HEK293 (cell line): Measurements from ENCODE around the gene NEMP2.

Experiments
- CTCF ChIA-PET: fragments of 350-600 bp; formaldehyde crosslinking; extraction: SDS; loops from one replicate; lab custom pipeline; 2021; ENCODE audit warnings: antibody characterized with exemption; lab: Yijun Ruan, JAX
- POLR2A ChIA-PET: fragments of 300-600 bp; formaldehyde crosslinking; extraction: SDS; loops from one replicate; lab custom pipeline; 2020; ENCODE audit warnings: antibody characterized with exemption, inconsistent platforms; lab: Yijun Ruan, JAX
- H3K27ac ChIP-seq: fragments of 200-500 bp; sonication (Bioruptor generic); 2 replicates; pipeline ENCODE4 v1.5.1; 2014; ENCODE audit warnings: low read depth, low read length, control low read depth, inconsistent platforms; ENCODE audit errors: extremely low read depth
- H3K36me3 ChIP-seq, 2 experiments: fragments of 200-500 bp in 1 of 2; sonication (Bioruptor generic) in 1 of 2; 1 replicate in 1 of 2; 2 replicates in 1 of 2; pipeline ENCODE4 v1.5.1; 2014 to 2017; ENCODE audit warnings: inconsistent platforms in 2 of 2, low read length in 2 of 2; ENCODE audit not compliant: control insufficient read depth in 2 of 2, insufficient read depth in 1 of 2
- H3K4me1 ChIP-seq: fragments of 200-500 bp; sonication (Bioruptor generic); 2 replicates; pipeline ENCODE4 v1.5.1; 2014; ENCODE audit warnings: mild to moderate bottlenecking, low read length, inconsistent platforms; ENCODE audit not compliant: control insufficient read depth, insufficient read depth
- H3K4me3 ChIP-seq: 2 replicates; pipeline ENCODE4 v1.5.1; 2011; ENCODE audit warnings: low read depth, mild to moderate bottlenecking, control low read depth, low read length, moderate library complexity
- H3K9me3 ChIP-seq: fragments of 200-500 bp; sonication (Bioruptor generic); 2 replicates; pipeline ENCODE4 v1.5.1; 2014; ENCODE audit warnings: low read depth, low read length, inconsistent platforms; ENCODE audit not compliant: control insufficient read depth, insufficient read depth
- KLF16 ChIP-seq: fragments of 450-650 bp; formaldehyde crosslinking; IDR thresholded peaks from 2 replicates; pipeline ENCODE4 v1.5.1; 2017; ENCODE audit warnings: missing biosample characterization, missing genetic modification characterization
- SP3 ChIP-seq: fragments of 450-650 bp; formaldehyde crosslinking; IDR thresholded peaks from 2 replicates; pipeline ENCODE4 v1.5.1; 2016; ENCODE audit warnings: missing biosample characterization, missing genetic modification characterization
- SP7 ChIP-seq: fragments of 450-650 bp; formaldehyde crosslinking; IDR thresholded peaks from 2 replicates; pipeline ENCODE4 v1.5.1; 2016; ENCODE audit warnings: missing biosample characterization, missing genetic modification characterization
- ZBTB17 ChIP-seq: fragments of 450-650 bp; formaldehyde crosslinking; IDR thresholded peaks from 2 replicates; pipeline ENCODE4 v1.5.1; 2016; ENCODE audit warnings: missing biosample characterization, missing genetic modification characterization
- ZBTB21 ChIP-seq: fragments of 450-650 bp; formaldehyde crosslinking; IDR thresholded peaks from 2 replicates; pipeline ENCODE4 v1.5.1; 2017; ENCODE audit warnings: missing biosample characterization, missing genetic modification characterization
- ZEB2 ChIP-seq: fragments of 450-650 bp; formaldehyde crosslinking; IDR thresholded peaks from 2 replicates; pipeline ENCODE4 v1.5.1; 2016; ENCODE audit warnings: missing biosample characterization, missing genetic modification characterization
- ZNF184 ChIP-seq: fragments of 450-650 bp; IDR thresholded peaks from 2 replicates; pipeline ENCODE4 v1.5.1; 2018; ENCODE audit warnings: missing biosample characterization, mild to moderate bottlenecking, missing genetic modification characterization
- ZNF37A ChIP-seq: fragments of 450-650 bp; IDR thresholded peaks from 2 replicates; pipeline ENCODE4 v1.5.1; 2018; ENCODE audit warnings: missing biosample characterization, missing genetic modification characterization
- ZNF514 ChIP-seq: fragments of 450-650 bp; formaldehyde crosslinking; IDR thresholded peaks from 2 replicates; pipeline ENCODE4 v1.5.1; 2016; ENCODE audit warnings: missing biosample characterization, missing genetic modification characterization
- ZNF555 ChIP-seq: fragments of 450-650 bp; formaldehyde crosslinking; conservative IDR thresholded peaks from 2 replicates; pipeline ENCODE4 v1.5.1; 2017; ENCODE audit warnings: missing biosample characterization, mild to moderate bottlenecking, missing genetic modification characterization, inconsistent platforms
- ZNF596 ChIP-seq: fragments of 450-650 bp; IDR thresholded peaks from 2 replicates; pipeline ENCODE4 v1.5.0; 2018; ENCODE audit warnings: missing biosample characterization, mild to moderate bottlenecking, missing genetic modification characterization, moderate library complexity
- ZNF768 ChIP-seq: fragments of 450-650 bp; formaldehyde crosslinking; IDR thresholded peaks from 2 replicates; pipeline ENCODE4 v1.5.1; 2018; ENCODE audit warnings: missing biosample characterization, mild to moderate bottlenecking, missing genetic modification characterization
- ZNF776 ChIP-seq: fragments of 450-650 bp; formaldehyde crosslinking; IDR thresholded peaks from 2 replicates; pipeline ENCODE4 v1.5.0; 2017; ENCODE audit warnings: missing biosample characterization, missing genetic modification characterization, borderline replicate concordance
- TF ChIP-seq, protein P1 (sequence below): fragments of 450-650 bp; formaldehyde crosslinking; IDR thresholded peaks from 2 replicates; pipeline ENCODE4 v1.5.1; 2017; ENCODE audit warnings: missing biosample characterization, missing genetic modification characterization
- TF ChIP-seq, protein P2 (sequence below): fragments of 450-650 bp; formaldehyde crosslinking; IDR thresholded peaks from 2 replicates; pipeline ENCODE4 v1.5.1; 2016; ENCODE audit warnings: missing biosample characterization, missing genetic modification characterization
- TF ChIP-seq, protein P3 (sequence below): fragments of 450-650 bp; formaldehyde crosslinking; IDR thresholded peaks from 2 replicates; pipeline ENCODE4 v1.5.1; 2016; ENCODE audit warnings: missing biosample characterization, missing genetic modification characterization
- TF ChIP-seq, protein P4 (sequence below): fragments of 450-650 bp; formaldehyde crosslinking; IDR thresholded peaks from 2 replicates; pipeline ENCODE4 v1.5.1; 2016; ENCODE audit warnings: missing biosample characterization, missing genetic modification characterization, borderline replicate concordance

Gene NEMP2

DNA sequence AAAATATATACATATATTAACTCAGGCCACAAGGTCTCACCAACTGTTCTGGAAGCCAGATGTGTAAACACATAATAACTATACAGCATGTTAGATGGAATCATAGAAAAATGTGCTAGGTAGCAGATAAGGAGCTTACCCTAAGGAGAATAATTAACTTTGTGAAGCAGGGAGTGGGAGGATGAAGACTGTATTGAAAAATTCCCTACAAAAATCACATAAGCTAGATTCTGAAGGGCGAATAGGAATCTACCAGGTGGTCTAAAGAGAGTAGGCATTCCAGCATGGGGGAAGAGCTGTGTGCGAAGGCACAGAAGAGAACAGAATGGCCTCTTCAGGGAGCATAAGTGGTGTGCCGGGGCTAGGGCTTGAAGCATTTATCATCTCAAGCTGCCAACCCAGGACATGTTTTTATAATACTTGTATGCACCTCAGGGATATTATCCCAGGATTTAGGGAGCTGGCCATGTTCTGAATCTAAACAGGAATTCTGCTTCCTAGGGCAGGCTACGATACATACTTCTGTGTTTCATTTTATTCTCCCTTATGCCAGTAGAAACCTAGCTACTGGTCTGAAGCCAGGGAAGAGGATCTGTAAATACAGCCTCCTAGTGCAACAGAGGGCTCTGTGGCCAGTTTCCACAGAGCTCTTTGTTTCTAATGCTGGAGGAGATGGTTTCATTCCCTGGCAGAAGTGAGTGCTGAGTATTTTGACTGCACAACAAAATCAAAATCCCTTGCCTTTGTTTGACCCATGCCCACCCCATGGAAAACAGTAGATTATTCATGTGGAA is 56.7 kb downstream of the NEMP2 start:
- no peaks in the 10 kb centered on the region for H3K9me3 ChIP-seq
- H3K27ac ChIP-seq = no peak overlapping the region
- POLR2A ChIA-PET = no interaction called here
- TF ChIP-seq ZNF555 (tag by site-specific recombination) (no peak), ZNF768 (tag by site-specific recombination) (no peak), ZNF776 (tag by site-specific recombination) (no peak), SP7 (tag by site-specific recombination) (no peak), ZEB2 (tag by site-specific recombination) (no peak), ZNF37A (tag by site-specific recombination) (no peak), ZBTB17 (tag by site-specific recombination) (no peak), ZNF514 (tag by site-specific recombination) (no peak), KLF16 (tag by site-specific recombination) (no peak), ZBTB21 (tag by site-specific recombination) (no peak), SP3 (tag by site-specific recombination) (no peak), ZNF184 (tag by site-specific recombination) (no peak), ZNF596 (tag by site-specific recombination) (no peak)
- TF ChIP-seq, protein P1, sequence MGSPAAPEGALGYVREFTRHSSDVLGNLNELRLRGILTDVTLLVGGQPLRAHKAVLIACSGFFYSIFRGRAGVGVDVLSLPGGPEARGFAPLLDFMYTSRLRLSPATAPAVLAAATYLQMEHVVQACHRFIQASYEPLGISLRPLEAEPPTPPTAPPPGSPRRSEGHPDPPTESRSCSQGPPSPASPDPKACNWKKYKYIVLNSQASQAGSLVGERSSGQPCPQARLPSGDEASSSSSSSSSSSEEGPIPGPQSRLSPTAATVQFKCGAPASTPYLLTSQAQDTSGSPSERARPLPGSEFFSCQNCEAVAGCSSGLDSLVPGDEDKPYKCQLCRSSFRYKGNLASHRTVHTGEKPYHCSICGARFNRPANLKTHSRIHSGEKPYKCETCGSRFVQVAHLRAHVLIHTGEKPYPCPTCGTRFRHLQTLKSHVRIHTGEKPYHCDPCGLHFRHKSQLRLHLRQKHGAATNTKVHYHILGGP = no peak
- TF ChIP-seq, protein P2, sequence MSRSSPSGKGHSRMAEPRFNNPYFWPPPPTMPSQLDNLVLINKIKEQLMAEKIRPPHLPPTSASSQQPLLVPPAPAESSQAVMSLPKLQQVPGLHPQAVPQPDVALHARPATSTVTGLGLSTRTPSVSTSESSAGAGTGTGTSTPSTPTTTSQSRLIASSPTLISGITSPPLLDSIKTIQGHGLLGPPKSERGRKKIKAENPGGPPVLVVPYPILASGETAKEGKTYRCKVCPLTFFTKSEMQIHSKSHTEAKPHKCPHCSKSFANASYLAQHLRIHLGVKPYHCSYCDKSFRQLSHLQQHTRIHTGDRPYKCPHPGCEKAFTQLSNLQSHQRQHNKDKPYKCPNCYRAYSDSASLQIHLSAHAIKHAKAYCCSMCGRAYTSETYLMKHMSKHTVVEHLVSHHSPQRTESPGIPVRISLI (tag by site-specific recombination) = no peak
- no peaks in the 10 kb centered on the region for H3K36me3 ChIP-seq
- H3K4me1 ChIP-seq = no peaks in the 10 kb centered on the region
- H3K4me3 ChIP-seq = no peak overlapping the region
- CTCF ChIA-PET = interaction anchor here (0.8 kb wide), 1 partner anchor 33 kb away, joined by 3 read pairs; no protein-coding TSS in a partner anchor

DNA sequence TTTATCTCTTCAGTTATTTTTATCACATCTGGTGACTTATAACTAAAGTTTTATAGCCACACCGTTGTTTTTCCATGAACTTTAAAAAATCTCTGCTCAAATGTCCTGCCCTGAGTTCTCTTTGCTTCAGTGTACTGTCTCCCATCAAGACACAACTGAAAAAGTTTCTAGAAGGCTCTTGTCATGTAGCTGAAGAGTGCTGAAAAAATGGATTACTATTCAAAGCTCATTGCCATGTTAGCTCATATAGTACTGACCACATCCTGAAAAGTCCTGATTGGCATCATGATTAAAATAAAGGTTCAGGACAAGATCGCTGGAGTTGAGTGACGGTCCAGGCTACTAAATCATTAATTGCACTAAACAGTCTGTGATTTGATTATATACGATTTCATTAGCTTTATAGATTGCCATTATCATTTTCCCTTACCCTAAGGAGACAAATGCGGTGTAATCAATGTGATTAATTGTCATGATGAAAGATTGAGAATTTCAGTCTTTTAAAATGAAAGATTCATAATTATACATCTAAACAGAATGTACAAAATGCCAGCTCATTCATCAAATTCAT is 64.2 kb downstream of the NEMP2 start:
- POLR2A ChIA-PET = no interaction called here
- Histone ChIP-seq H3K4me1 (peaks cover 30% of the 10 kb centered on the region), H3K9me3 (no peaks in the 10 kb centered on the region), H3K36me3 (no peaks in the 10 kb centered on the region), H3K4me3 (no peak overlapping the region), H3K27ac (no peak overlapping the region)
- CTCF ChIA-PET = interaction anchor here (1.0 kb wide), 1 partner anchor 60 kb away, joined by 3 read pairs; no protein-coding TSS in a partner anchor
- TF ChIP-seq, protein P3, sequence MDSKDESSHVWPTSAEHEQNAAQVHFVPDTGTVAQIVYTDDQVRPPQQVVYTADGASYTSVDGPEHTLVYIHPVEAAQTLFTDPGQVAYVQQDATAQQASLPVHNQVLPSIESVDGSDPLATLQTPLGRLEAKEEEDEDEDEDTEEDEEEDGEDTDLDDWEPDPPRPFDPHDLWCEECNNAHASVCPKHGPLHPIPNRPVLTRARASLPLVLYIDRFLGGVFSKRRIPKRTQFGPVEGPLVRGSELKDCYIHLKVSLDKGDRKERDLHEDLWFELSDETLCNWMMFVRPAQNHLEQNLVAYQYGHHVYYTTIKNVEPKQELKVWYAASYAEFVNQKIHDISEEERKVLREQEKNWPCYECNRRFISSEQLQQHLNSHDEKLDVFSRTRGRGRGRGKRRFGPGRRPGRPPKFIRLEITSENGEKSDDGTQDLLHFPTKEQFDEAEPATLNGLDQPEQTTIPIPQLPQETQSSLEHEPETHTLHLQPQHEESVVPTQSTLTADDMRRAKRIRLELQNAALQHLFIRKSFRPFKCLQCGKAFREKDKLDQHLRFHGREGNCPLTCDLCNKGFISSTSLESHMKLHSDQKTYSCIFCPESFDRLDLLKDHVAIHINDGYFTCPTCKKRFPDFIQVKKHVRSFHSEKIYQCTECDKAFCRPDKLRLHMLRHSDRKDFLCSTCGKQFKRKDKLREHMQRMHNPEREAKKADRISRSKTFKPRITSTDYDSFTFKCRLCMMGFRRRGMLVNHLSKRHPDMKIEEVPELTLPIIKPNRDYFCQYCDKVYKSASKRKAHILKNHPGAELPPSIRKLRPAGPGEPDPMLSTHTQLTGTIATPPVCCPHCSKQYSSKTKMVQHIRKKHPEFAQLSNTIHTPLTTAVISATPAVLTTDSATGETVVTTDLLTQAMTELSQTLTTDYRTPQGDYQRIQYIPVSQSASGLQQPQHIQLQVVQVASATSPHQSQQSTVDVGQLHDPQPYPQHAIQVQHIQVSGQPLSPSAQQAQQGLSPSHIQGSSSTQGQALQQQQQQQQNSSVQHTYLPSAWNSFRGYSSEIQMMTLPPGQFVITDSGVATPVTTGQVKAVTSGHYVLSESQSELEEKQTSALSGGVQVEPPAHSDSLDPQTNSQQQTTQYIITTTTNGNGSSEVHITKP (tag by site-specific recombination) = no peak
- TF ChIP-seq, protein P4, sequence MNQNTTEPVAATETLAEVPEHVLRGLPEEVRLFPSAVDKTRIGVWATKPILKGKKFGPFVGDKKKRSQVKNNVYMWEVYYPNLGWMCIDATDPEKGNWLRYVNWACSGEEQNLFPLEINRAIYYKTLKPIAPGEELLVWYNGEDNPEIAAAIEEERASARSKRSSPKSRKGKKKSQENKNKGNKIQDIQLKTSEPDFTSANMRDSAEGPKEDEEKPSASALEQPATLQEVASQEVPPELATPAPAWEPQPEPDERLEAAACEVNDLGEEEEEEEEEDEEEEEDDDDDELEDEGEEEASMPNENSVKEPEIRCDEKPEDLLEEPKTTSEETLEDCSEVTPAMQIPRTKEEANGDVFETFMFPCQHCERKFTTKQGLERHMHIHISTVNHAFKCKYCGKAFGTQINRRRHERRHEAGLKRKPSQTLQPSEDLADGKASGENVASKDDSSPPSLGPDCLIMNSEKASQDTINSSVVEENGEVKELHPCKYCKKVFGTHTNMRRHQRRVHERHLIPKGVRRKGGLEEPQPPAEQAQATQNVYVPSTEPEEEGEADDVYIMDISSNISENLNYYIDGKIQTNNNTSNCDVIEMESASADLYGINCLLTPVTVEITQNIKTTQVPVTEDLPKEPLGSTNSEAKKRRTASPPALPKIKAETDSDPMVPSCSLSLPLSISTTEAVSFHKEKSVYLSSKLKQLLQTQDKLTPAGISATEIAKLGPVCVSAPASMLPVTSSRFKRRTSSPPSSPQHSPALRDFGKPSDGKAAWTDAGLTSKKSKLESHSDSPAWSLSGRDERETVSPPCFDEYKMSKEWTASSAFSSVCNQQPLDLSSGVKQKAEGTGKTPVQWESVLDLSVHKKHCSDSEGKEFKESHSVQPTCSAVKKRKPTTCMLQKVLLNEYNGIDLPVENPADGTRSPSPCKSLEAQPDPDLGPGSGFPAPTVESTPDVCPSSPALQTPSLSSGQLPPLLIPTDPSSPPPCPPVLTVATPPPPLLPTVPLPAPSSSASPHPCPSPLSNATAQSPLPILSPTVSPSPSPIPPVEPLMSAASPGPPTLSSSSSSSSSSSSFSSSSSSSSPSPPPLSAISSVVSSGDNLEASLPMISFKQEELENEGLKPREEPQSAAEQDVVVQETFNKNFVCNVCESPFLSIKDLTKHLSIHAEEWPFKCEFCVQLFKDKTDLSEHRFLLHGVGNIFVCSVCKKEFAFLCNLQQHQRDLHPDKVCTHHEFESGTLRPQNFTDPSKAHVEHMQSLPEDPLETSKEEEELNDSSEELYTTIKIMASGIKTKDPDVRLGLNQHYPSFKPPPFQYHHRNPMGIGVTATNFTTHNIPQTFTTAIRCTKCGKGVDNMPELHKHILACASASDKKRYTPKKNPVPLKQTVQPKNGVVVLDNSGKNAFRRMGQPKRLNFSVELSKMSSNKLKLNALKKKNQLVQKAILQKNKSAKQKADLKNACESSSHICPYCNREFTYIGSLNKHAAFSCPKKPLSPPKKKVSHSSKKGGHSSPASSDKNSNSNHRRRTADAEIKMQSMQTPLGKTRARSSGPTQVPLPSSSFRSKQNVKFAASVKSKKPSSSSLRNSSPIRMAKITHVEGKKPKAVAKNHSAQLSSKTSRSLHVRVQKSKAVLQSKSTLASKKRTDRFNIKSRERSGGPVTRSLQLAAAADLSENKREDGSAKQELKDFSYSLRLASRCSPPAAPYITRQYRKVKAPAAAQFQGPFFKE (tag by site-specific recombination) = no peak
